IMR-90 (cell line): ENCODE measurements around the gene ZNF384. TPM values are rescaled to one million over a fixed set of nuclear protein-coding genes. Genes with fewer than 3 reads are reported as not detected.

Source experiments
- ATAC-seq: fragments of 200-7000 bp; cut with Tn5 transposase; 2 replicates; pipeline ENCODE4 v1.9.1; 2020; ENCODE audit warnings: low read depth, mild to moderate bottlenecking, moderate library complexity
- BruUV-seq: library from RNA; stranded (reverse); fragments of 400-500 nt; replicated peaks from 2 replicates; lab custom pipeline; 2021; lab: Mats Ljungman, UMichigan
- CTCF ChIA-PET: fragments of 300-600 bp; formaldehyde crosslinking; extraction: SDS; loops from one replicate; lab custom pipeline; 2021; ENCODE audit warnings: antibody characterized with exemption; lab: Yijun Ruan, JAX
- POLR2A ChIA-PET: fragments of 300-600 bp; sonication (Branson Sonifier 250); formaldehyde crosslinking; loops from one replicate; lab custom pipeline; 2022; ENCODE audit warnings: antibody characterized with exemption; ENCODE audit not compliant: unreplicated experiment; lab: Charles Lee
- DNase-seq: peaks from one replicate; pipeline ENCODE4 v3.0.0; 2013
- H2AFZ ChIP-seq: replicated peaks from 2 replicates; pipeline ENCODE3; 2013; ENCODE audit warnings: low read length, mild to moderate bottlenecking; ENCODE audit not compliant: poor library complexity
- H2AK5ac ChIP-seq: 2 replicates; pipeline ENCODE4 v1.6.1; 2013; ENCODE audit warnings: low read depth, low read length, inconsistent platforms
- H2AK9ac ChIP-seq: replicated peaks from 2 replicates; pipeline ENCODE3; 2013; ENCODE audit warnings: mild to moderate bottlenecking, low read depth, low read length, moderate library complexity; ENCODE audit not compliant: poor library complexity
- H2BK120ac ChIP-seq: 2 replicates; pipeline ENCODE4 v1.6.1; 2013; ENCODE audit warnings: low read depth, low read length, inconsistent platforms
- H2BK15ac ChIP-seq: 3 replicates; pipeline ENCODE4 v1.6.1; 2013; ENCODE audit warnings: low read depth, low read length, inconsistent platforms
- H2BK20ac ChIP-seq: 2 replicates; pipeline ENCODE4 v1.6.1; 2013; ENCODE audit warnings: low read depth, mild to moderate bottlenecking, inconsistent platforms, low read length, moderate library complexity
- H2BK5ac ChIP-seq: 2 replicates; pipeline ENCODE4 v1.6.1; 2013; ENCODE audit warnings: mild to moderate bottlenecking, low read depth, low read length, inconsistent platforms; ENCODE audit not compliant: poor library complexity, severe bottlenecking
- H3K14ac ChIP-seq: replicated peaks from 2 replicates; pipeline ENCODE4 v1.6.1; 2013; ENCODE audit warnings: low read depth, low read length, inconsistent platforms
- H3K18ac ChIP-seq: 2 replicates; pipeline ENCODE4 v1.6.1; 2013; ENCODE audit warnings: low read depth, low read length, control low read depth
- H3K23ac ChIP-seq: 2 replicates; pipeline ENCODE4 v1.6.1; 2013; ENCODE audit warnings: low read depth, low read length, inconsistent platforms
- H3K27ac ChIP-seq: 2 replicates; pipeline ENCODE4 v1.5.1; 2013; ENCODE audit warnings: mild to moderate bottlenecking, control low read depth, low read length; ENCODE audit not compliant: insufficient read depth
- H3K27me3 ChIP-seq: 2 replicates; pipeline ENCODE4 v1.6.1; 2013; ENCODE audit warnings: low read length; ENCODE audit not compliant: control insufficient read depth, insufficient read depth
- H3K36me3 ChIP-seq: 2 replicates; pipeline ENCODE4 v1.6.1; 2013; ENCODE audit warnings: low read length, mixed read lengths; ENCODE audit not compliant: control insufficient read depth, insufficient read depth
- H3K4ac ChIP-seq: 2 replicates; pipeline ENCODE4 v1.6.1; 2013; ENCODE audit warnings: low read depth, low read length, inconsistent platforms
- H3K4me1 ChIP-seq: 2 replicates; pipeline ENCODE4 v1.6.1; 2013; ENCODE audit warnings: low read length, mixed read lengths; ENCODE audit not compliant: control insufficient read depth, insufficient read depth
- H3K4me2 ChIP-seq: 2 replicates; pipeline ENCODE4 v1.6.1; 2013; ENCODE audit warnings: low read depth, mild to moderate bottlenecking, control low read depth, low read length, moderate library complexity
- H3K4me3 ChIP-seq: 2 replicates; pipeline ENCODE4 v1.5.1; 2013; ENCODE audit warnings: low read depth, mild to moderate bottlenecking, control low read depth, low read length, moderate library complexity; ENCODE audit not compliant: insufficient read depth
- H3K56ac ChIP-seq: 2 replicates; pipeline ENCODE4 v1.6.1; 2013; ENCODE audit warnings: low read length, inconsistent platforms; ENCODE audit not compliant: insufficient read depth; ENCODE audit errors: extremely low read depth
- H3K79me1 ChIP-seq, 2 experiments: 2 replicates each; pipeline ENCODE4 v1.6.1; 2013; ENCODE audit warnings: low read length in 2 of 2, inconsistent platforms in 1 of 2, low read depth in 1 of 2
- H3K9ac ChIP-seq: 2 replicates; pipeline ENCODE4 v1.6.1; 2013; ENCODE audit warnings: low read depth, low read length, control low read depth
- H3K9me1 ChIP-seq: 2 replicates; pipeline ENCODE4 v1.6.1; 2013; ENCODE audit warnings: low read length, inconsistent platforms; ENCODE audit not compliant: insufficient read depth
- H3K9me3 ChIP-seq: 2 replicates; pipeline ENCODE4 v1.6.1; 2013; ENCODE audit warnings: low read length; ENCODE audit not compliant: control insufficient read depth, insufficient read depth
- H4K20me1 ChIP-seq: 2 replicates; pipeline ENCODE4 v1.6.1; 2013; ENCODE audit warnings: low read length, inconsistent platforms; ENCODE audit not compliant: insufficient read depth
- H4K5ac ChIP-seq: 2 replicates; pipeline ENCODE4 v1.6.1; 2013; ENCODE audit warnings: mild to moderate bottlenecking, low read depth, low read length, control low read depth
- H4K8ac ChIP-seq, 2 experiments: 2 replicates each; pipeline ENCODE4 v1.6.1; 2013; ENCODE audit warnings: low read depth in 2 of 2, low read length in 2 of 2, control low read depth in 1 of 2, inconsistent platforms in 1 of 2
- H4K91ac ChIP-seq: 2 replicates; pipeline ENCODE4 v1.6.1; 2013; ENCODE audit warnings: low read depth, low read length, inconsistent platforms; ENCODE audit not compliant: insufficient read depth
- RCOR1 ChIP-seq: IDR thresholded peaks from 2 replicates; pipeline ENCODE4 v1.6.1; 2012; ENCODE audit warnings: mild to moderate bottlenecking, low read length, improper control_type of control experiment; ENCODE audit not compliant: insufficient replicate concordance
- RFX5 ChIP-seq: IDR thresholded peaks from 2 replicates; pipeline ENCODE4 v1.8.0; 2012; ENCODE audit warnings: low read depth, mild to moderate bottlenecking, low read length, moderate library complexity
- WGBS, 2 experiments: methylation state at CpG; one replicate each; pipeline versions ENCODE4 v1.1.5 to v1.1.7; 2013; ENCODE audit warnings: missing lambda C conversion rate in 2 of 2; ENCODE audit not compliant: insufficient read length in 1 of 2; ENCODE audit errors: extremely low coverage in 2 of 2; 5-methylcytosine and 5-hydroxymethylcytosine counted together
- dilution Hi-C: fragments of 300-500 bp; cut with HindIII; formaldehyde crosslinking; loops from one replicate; pipeline ENCODE4 v1.14.3; 2018; ENCODE audit warnings: low sequenced_read_pairs; ENCODE audit not compliant: unreplicated experiment
- in situ Hi-C: fragments of 300-500 bp; cut with MboI; formaldehyde crosslinking; loops from 3 replicates; pipeline ENCODE4 v1.14.3; 2019; ENCODE audit warnings: low sequenced_read_pairs, inconsistent platforms, mixed read lengths
- intact Hi-C: fragments of 100-400 bp; cut with micrococcal nuclease; formaldehyde crosslinking; loops from 2 replicates; pipeline ENCODE4 v1.10.0; 2022
- polyA plus RNA-seq, 3 experiments: library from polyadenylated mRNA; depleted of rRNA; stranded (reverse); fragments of >200 nt; gene quantifications; 2 replicates each; pipeline ENCODE4 v1.2.3, GENCODE V29; 2012; ENCODE audit warnings: low replicate concordance in 1 of 3
- total RNA-seq: library from RNA; depleted of rRNA; stranded (reverse); fragments of >200 nt; gene quantifications from 2 replicates; pipeline ENCODE4 v1.2.3, GENCODE V29; 2012
- TF ChIP-seq, protein P1 (sequence below): conservative IDR thresholded peaks from 2 replicates; pipeline ENCODE4 v1.5.1; 2012; ENCODE audit warnings: mild to moderate bottlenecking, low read depth, low read length, improper control_type of control experiment

Gene ZNF384
- total and polyA plus RNA-seq, 2 of the 4 experiments (the other 2 are of a cell fraction): 16.3 to 55.6 TPM

DNA sequence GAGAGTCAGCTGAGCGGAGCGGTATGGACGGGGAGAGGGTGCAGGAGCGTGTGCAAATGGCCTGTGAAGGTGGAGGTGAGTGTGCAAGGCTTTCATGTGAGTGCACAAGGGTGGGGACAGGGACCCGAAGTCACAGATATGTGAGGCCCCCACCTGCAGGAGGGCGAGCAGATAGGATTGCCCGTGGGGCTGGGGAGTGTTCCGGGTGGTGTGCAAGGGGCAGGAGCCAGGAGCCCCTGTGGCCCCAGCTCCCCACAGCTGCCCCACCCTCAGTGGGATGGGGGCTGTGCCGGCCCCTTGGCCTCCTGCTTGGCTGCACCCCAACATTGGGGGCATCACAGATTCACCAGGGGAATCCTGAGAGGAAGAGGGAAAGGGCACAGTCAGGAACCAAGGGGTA lies 5.5 kb upstream of the ZNF384 start:
- TF ChIP-seq RCOR1: no peak
- TF ChIP-seq, protein P1, sequence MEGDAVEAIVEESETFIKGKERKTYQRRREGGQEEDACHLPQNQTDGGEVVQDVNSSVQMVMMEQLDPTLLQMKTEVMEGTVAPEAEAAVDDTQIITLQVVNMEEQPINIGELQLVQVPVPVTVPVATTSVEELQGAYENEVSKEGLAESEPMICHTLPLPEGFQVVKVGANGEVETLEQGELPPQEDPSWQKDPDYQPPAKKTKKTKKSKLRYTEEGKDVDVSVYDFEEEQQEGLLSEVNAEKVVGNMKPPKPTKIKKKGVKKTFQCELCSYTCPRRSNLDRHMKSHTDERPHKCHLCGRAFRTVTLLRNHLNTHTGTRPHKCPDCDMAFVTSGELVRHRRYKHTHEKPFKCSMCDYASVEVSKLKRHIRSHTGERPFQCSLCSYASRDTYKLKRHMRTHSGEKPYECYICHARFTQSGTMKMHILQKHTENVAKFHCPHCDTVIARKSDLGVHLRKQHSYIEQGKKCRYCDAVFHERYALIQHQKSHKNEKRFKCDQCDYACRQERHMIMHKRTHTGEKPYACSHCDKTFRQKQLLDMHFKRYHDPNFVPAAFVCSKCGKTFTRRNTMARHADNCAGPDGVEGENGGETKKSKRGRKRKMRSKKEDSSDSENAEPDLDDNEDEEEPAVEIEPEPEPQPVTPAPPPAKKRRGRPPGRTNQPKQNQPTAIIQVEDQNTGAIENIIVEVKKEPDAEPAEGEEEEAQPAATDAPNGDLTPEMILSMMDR: no peak
- TF ChIP-seq RFX5: no peak
- H3K27ac ChIP-seq: no peak overlapping the region
- ChIA-PET CTCF (no interaction called here), POLR2A (no interaction called here)
- no peak overlapping the region for H2BK120ac ChIP-seq
- peaks cover 13 to 24% of the 10 kb centered on the region in 2 experiments; a peak in 3 of 4 replicates for H3K79me1 ChIP-seq
- H3K27me3 ChIP-seq: no peaks in the 10 kb centered on the region
- H3K36me3 ChIP-seq: peaks cover 8% of the 10 kb centered on the region
- intact Hi-C loops: no loop called here
- H4K20me1 ChIP-seq: no peaks in the 10 kb centered on the region
- H4K91ac ChIP-seq: no peak overlapping the region
- H2BK5ac ChIP-seq: no peak overlapping the region
- H3K18ac ChIP-seq: no peak overlapping the region
- DNase-seq (no peak), ATAC-seq (no peak)
- dilution Hi-C loops: no loop called here
- no peak overlapping the region for H3K9ac ChIP-seq
- no peak overlapping the region for H4K5ac ChIP-seq
- no peak overlapping the region for H3K4me2 ChIP-seq
- H3K4ac ChIP-seq: no peak overlapping the region
- H3K23ac ChIP-seq: no peak overlapping the region
- no peak overlapping the region for H4K8ac ChIP-seq
- H2AK9ac ChIP-seq: no peak overlapping the region
- H3K56ac ChIP-seq: no peak overlapping the region
- no peak overlapping the region for H2AFZ ChIP-seq
- H3K4me1 ChIP-seq: peaks cover 6% of the 10 kb centered on the region
- H2BK20ac ChIP-seq: no peak overlapping the region
- H3K4me3 ChIP-seq: no peak overlapping the region
- in situ Hi-C loops: no loop called here
- no peaks in the 10 kb centered on the region for H3K9me3 ChIP-seq
- H3K14ac ChIP-seq: no peak overlapping the region
- no peak overlapping the region for H2AK5ac ChIP-seq
- no peak overlapping the region for H2BK15ac ChIP-seq
- BruUV-seq: TSS peak; percentile 79
- 92% methylated on average over 4 of the region's 9 CpGs; no CpG with 5 or more reads in 1 of the 2 experiments for WGBS, 2 experiments
- H3K9me1 ChIP-seq: no peaks in the 10 kb centered on the region
